HPDE6-E6E7 (cell line): ENCODE measurements around the gene ACVR1.

Source experiments
- DNase-seq: peaks from one replicate; pipeline ENCODE4 v3.0.0; 2011; ENCODE audit warnings: missing footprints; ENCODE audit errors: extremely low spot score

The ACVR1 gene

DNA sequence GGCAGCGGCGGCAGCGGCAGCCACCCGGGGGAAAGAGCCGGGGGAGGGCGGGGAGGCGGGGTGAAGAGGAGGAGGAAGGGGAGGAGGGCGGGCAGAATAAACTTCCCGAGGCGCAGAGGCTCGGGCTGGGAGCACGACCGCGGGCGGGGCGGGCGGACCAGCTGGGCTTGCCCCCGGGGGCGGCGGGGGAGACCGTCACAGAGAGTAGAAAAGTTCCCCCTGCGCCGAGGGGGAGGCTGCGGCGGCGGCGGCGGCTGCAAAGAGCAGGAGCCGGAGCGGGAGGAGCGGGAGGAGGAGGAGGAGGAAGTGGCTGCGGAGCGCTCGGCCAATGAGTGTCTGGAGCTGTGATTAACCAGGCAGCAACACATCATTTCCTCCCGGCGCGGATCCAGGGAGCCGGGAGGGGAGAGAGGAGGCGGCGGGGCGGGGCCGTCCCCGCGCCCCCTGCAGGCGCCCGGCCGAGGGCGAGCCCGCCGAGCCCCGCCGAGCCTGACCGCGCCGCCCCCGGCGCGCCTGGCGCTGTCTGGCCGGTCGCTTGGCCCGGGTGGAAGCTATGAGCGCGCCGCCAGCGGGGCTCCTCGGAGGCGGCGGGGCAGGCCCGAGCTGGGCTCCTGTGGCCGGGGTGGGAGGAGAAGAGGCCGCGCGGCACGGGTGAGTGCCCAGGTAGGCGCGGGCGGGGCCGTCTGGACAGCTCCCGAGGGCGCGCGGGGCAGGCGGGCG is at the start of gene ACVR1:
Gene ACVR1, minus strand, starts transcription at position 265 of the 720 bp plus-strand sequence. CDS start 76,837 bp downstream, outside the sequence.
- DNase-seq: peak; percentile 82

DNA sequence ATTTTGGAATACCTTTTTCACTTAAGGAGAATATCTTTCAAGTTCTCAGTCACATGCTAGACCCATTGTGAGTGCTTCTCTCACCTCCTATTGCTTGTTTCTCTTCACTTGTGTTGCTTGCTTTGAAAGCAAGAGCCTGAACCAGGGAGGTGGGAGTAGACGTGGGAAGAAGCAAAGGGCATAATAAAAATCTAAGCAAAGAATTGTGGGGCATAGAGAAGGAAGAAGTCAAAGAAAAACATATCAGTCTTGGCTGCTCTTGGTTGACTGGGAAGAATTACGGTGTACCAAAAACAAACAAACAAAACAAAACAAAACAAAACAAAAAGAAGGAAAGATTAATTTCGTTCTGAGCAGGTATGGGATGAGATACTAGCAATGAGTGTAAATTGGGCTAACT is 48.9 kb upstream of the ACVR1 start:
- no peak for DNase-seq

DNA sequence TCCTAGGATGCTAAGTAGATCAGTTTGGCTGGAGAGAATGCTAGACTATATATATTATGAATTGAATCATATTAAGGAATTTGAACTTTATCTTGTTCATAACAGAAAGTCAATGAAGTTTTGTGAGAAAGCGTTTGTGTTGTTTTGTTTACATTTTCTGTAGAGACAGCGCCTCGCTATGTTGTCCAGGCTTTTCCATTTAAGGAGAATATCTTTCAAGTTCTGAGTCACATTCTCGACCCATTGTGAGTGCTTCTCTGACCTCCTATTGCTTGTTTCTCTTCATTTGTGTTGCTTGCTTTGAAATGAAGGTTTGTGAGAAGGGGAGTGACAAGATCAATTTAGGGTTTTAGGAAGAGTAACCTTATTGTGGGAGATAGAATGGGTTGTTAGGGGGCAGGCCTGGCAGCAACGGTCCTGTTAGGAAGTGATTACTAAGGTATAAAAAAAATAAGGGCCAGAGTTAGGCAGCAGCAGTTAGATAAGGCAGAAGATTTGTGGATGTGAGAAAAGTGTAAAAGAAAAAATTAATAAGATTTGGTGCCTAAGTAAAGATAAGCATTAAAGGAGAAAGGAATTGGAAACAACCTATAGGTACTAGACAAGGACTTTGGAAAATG is 47.6 kb upstream of the ACVR1 start:
- DNase-seq: no peak

DNA sequence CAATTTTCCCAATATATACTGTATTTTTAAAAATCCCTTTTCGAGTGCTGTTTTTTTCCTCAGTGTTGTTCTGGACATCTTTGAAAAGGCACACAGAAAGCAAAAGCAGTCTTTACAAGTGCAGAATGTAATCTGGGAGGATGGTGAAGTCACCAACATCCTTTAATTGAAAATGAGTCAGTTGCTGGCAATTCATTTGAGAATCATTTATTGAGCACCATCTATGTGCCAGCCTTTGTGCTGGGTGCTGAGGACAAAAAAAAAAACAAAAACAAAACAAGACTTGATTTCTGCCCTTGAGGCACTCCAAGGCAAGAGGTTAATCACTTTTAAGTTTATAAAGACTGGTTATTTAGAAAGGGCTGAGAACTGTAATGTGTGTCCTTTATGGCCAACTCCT is 46.7 kb upstream of the ACVR1 start:
- DNase-seq: no peak

DNA sequence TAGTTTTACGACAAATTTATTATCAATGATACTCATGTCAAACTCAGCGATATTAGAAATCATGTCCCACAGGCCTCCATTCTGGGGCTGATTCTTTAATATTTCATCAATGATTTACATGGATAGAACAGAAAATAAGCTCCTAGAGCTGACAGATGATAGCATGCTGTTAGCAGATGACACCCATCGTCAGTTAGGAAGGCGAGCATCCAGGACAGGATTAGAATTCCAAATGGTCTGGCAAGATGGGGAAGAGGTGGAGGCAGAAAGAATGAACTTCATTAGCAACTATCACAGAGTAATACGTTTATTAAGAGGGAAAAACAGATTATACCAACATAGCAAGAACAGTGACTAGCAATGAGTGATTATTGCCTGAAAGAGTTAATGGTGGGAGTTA is 46.2 kb upstream of the ACVR1 start:
- DNase-seq: no peak

DNA sequence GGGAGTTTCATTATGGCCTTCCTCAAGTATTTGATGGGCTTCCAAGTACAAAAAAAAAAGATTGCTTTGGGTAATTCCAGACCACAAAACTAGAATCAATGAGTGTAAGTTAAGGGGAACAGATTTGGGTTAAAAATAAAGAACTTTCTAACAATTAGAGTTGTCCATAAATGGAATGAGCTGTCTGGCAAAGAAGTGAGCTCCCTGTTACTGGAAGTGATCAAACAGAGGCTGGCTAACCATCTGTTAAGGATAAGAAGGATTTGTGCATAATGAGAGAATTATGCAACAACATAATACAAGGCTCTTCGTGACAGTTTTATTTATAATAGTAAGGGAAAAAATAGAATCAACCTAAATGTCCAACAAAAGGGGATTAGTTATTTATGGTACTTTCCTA is 44.6 kb upstream of the ACVR1 start:
- no peak for DNase-seq

DNA sequence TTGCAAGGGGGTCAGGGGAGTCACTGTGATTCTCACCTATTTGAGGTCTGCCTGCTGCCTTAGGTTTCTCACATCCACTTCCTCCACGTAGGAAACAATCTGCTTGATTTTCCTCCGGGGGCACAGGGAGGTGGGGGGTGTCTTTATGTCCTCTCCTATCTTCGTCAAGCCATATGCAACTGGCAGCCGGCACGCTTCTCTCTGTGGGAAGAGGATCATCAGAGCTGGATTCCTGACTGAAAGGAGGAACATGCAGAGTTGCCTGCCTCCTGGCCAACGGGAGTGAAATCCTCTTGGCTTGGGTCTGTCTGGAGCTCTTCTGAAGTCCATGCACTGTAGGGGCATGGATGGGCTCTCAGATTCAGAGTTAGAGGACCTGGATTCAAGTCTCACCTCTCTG is 43.1 kb upstream of the ACVR1 start:
- no peak for DNase-seq

DNA sequence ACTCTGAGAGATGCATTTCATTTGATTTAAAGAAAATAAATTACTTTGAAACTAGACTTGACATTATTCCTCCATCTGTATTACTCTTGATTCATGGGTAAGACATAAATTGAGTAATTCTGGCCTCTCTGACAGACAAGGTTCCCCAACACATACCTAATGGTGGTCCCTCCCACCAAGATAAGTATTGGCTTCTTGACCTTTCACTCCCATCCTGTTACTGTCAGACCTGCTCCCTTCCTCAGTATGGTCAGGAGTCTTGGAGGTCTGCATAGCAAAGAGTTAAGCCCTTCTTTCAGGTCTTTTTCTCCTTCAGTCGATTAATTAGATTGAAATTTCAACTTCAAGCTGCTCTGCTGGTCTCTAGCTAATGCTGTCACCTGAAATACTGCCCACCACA is 42.2 kb upstream of the ACVR1 start:
- no peak for DNase-seq

DNA sequence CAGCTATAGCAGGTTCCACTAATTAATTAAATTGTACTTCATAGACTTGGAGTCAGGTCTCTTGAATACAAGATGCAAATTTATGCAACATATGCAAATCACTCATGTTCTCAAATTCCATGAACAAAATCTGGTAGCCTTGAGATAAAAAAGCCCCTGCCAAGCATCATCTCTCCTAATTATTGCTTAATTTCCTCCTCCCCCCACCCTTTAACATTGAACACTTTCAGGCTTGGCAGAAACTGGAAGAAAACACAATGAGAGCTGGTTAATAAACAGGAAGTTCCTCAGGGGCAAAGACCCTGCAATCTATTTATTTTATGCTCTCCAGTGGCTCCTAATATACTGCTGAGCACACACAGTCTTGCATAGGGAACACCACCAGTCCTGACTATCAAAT is 35.6 kb upstream of the ACVR1 start:
- DNase-seq: no peak

DNA sequence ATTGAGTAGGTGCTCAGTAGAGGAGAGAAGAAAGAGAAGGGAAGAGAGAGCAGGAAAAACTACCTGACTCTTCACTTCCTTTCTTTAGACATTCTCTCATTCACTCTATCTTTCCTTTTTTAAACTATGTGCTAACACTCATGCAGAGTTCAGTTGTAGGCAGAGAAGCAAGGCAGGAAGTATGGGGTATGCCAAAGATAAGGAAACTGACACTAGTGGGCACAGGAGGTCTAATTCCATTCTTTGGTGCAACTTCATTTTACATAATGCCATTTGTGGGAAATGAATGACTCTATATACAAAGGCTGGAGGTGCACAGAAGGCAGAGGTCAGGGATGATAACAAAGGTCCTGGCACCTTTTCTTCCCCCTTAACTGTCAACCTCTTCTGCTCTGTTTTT is 35.1 kb upstream of the ACVR1 start:
- DNase-seq: no peak

DNA sequence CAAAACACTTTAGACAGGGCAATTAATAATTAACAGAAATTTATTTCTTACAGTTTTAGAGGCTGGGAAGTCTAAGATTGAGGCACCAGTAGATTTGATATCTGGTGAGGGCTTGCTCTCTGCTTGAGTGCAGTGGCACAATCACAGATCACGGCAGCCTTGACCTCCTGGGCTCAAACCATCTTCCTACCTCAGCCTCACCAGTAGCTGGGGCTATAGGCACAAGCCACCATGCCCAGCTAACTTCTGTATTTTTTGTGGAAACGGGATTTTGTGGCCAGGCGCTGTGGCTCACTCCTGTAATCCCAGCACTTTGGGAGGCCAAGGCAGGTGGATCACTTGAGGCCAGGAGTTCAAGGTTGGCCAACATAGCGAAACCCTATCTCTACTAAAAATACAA is 29.0 kb upstream of the ACVR1 start:
- DNase-seq: no peak

DNA sequence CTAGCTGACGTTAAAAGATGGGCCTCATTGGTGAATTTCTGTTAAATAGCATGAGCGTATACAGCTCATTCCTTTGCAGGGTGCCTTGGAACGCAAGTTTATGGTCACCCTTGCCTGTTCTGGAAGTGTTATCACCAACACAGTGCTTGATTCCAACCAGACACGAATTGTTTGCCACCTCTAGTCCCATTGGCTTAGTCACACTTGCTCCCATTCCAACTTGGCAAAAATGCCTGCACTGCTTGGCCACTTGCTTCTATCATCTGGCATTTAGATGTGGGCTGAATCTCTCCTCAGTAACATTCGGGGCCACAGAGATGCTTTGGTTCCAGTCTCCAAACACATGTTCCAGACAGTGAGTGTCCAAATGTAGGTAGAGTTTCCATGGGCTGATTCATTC is 27.5 kb upstream of the ACVR1 start:
- DNase-seq: no peak

DNA sequence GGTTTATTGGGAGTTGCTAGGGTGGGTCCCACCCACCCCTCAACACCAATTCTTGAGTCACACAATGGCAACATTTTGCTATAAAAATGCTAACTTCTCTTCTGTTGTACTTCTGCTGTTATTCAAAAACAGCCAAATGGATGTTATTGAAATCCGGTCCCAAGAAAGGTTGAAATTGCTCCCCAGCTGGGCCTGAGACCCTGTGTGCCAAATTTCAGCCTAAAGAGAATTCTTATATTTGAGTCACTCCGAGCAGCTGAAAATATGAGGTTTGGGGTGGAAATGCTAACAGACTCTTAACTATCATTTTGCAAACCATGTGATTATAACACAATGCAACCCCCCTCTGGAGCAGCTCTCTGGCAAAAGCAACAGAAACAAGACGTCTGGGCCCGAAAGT is 27.0 kb upstream of the ACVR1 start:
- no peak for DNase-seq

DNA sequence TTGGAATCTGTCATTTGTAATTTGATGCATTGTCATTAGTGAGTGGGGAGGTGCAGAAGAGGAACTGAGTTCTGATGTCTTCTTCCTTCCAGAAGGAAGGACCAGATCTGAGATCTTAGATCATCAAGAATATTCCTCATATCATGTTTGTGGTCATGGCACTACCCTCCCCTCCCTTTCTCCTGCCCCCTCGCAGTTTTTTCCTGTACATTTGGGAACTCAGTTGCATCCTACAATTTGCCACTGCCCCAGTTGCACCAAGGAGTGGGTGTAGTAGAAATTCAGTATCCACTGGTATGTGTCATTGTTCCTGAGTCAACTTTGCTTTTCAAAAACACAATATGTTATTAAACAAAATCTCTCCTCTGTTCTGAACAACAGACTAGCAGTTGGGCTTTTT is 26.6 kb upstream of the ACVR1 start:
- DNase-seq: no peak

DNA sequence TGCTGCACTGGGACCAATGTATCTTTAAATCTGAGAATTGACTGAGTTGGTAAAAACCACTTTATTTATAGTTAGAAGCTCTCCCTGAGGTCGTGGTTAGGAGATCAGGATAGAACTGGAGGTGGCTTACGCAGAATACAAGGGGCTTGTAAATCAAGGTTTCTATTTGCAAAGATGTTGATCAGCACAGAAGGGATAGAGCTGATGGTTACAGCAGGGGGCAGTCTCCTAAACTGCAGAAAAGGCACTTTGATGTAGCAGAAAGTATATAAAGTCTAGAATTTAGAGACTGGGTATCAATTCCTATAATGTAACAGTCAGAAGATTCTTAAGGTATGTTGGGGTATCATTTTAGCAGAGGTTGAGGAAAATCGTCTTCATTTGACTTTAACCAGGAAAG is 25.2 kb upstream of the ACVR1 start:
- DNase-seq: no peak

DNA sequence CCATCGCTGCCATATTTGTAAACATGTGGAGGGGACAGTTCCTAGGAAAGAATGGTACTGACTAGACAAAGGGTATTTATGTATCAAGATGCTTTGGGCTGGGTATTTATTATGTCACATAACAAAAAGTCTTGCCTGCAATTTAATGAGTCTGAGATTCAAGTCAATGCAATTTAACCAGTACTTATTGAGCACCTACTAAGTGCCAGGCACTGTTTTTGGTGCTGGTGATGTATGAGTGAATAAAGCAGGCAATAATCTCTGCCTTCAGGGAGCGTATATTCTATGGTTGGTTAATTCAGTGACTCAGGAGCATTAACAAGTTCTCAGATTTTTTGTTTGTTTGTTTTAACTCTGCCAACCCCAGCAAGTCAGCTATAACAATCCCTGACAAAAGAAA is 24.6 kb upstream of the ACVR1 start:
- no peak for DNase-seq

DNA sequence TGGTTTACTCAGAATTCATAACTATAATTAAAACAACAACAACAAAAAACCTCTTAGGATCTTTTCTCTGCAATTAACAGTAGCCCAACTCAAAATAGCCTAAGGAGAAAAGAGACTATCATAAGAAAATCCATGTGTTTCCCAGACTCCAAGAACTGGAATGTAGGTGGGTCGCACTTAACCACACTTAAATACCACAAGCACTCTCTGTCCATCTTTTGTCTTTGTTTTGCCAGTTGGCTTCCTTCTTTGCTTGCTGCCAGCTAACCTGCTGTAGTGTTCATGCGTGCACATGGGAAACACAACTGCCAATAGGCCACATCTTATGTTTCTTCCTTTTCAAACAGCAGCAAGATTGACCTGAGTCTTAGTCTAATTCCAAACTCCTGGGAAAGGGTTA is 24.1 kb upstream of the ACVR1 start:
- DNase-seq: no peak

DNA sequence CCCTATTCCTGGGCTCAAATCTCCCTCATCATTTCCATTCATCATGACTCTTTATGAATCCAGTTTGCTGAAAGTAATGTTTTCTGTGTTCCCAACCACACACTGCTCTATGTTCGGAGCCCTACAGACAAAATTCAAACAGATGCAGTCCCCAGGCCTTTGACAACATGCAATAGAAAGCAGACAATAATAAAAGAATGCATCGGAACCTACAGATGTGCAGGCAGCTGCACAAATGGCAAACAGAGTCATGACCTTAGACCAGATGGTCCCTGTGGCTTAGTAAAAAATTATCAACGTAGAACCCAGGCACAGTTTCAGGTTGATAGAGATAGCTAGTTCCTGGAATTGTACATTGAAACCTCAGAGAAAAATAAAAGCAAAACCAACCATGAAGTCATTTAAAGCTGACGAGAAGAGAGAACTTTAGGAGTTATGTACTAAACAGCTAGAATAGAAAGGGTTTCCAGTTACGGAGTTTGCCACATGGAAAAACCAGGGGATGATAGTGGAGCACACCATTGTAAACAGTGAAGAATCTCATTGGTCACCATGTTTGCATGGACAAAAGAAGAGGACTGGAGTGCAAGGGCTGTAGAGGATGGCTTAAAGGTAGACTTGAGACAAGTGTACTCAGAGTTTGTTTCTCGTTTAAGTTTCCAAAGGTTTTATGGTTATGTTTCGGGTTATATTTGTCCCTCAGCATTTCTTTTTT is 23.2 kb upstream of the ACVR1 start:
- DNase-seq: no peak

DNA sequence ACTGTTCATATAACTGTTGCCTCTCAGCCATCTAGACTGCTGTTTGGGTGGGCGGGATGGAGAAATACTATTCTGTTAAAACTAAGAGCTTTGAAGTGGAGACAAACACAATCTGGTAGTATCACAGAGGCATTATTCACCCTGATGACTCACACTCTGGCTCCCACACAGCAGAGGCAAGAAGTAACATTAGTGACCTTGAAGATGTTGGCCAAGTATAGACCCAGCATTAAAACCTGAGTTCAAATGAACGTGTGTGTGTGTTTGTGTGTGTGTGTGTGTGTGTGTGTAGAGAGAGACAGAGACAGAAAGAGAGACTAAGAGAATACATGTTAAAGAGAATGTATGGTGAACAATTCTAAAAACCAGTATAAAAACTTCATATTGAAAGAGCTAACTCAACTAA is 22.5 kb upstream of the ACVR1 start:
- peak; percentile 60 for DNase-seq

DNA sequence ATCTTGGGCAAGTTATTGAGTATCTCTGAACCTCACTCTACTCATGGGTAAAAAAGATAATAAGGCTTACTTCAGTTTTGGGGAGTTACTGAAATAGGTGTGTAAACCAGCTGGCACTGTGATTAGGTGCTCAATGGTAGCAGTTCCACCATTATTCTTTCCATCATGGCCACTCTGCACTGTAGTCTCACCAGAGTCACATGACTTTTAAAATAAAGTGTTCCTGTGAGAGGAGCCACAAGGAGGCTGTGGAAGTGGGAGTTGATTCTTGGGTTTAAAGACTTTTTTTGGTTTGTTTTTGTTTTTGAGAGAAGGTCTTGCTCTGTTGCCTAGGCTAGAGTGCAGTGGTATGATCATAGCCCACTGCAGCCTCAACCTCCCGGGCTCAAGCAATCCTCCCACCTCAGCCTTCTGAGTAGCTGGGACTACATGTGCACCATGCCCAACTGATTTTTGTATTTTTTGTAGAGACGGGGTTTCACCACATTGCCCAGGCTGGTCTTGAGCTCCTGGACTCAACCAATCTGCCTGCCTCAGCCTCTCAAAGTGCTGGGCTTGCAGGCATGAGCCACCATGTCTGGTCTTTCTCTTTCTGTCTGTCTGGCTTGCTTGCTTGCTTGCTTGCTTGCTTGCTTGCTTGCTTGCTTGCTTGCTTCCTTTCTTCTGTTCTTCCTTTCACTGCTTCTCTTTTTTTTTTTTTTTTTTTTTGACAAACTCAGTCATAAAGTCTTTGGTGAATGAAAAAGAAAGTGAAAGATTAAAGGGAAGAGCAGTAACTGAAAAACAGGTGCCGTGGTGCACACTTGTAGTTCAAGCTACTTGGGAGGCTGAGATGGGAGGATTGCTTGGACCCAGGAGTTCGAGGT is 21.2 kb upstream of the ACVR1 start:
- DNase-seq: no peak

DNA sequence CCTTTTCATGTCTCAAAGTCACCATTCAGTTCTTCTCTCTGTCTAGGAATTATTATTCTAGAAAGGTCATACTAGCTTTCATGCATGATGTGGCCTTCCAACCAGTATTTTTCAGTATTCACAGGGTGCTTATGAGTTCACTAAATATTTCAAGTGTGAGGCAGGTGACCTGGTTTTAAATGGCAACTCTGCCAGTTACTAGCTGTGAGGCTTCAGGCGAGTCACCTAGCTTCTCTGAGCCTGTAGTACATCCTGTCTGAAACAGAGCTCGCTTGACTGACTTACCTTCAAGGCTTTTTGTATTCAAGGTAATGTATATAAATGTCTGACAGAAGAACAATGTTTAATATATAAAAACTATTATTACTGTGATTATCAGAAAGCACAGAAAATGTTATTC is 19.4 kb upstream of the ACVR1 start:
- DNase-seq: no peak
